GM12878 (cell line): Measurements from ENCODE around the gene AMMECR1. TPM values are rescaled to one million over a fixed set of nuclear protein-coding genes. Genes with fewer than 3 reads are reported as not detected.

Source experiments
- ASH2L ChIP-seq: fragments of 300-600, 200-600 bp; sonication (generic); IDR thresholded peaks from 2 replicates; pipeline ENCODE4 v1.6.1; 2017; ENCODE audit warnings: low read depth, mild to moderate bottlenecking, borderline replicate concordance
- CBFB ChIP-seq: IDR thresholded peaks from 2 replicates; pipeline ENCODE4 v1.6.1; 2016; ENCODE audit warnings: antibody characterized with exemption, low read depth
- CBX3 ChIP-seq: fragments of 200-600 bp; sonication (generic); IDR thresholded peaks from 2 replicates; pipeline ENCODE4 v1.6.1; 2016; ENCODE audit warnings: low read depth, borderline replicate concordance
- CHD1 ChIP-seq: IDR thresholded peaks from 2 replicates; pipeline ENCODE4 v1.6.1; 2012; ENCODE audit warnings: low read depth, low read length, improper control_type of control experiment
- CHD2 ChIP-seq: IDR thresholded peaks from 2 replicates; pipeline ENCODE4 v1.6.1; 2011; ENCODE audit warnings: low read depth, low read length, improper control_type of control experiment, borderline replicate concordance
- E2F8 ChIP-seq: fragments of 450-650 bp; IDR thresholded peaks from 2 replicates; pipeline ENCODE4 v1.6.1; 2018; ENCODE audit warnings: mild to moderate bottlenecking, low read depth, moderate library complexity; ENCODE audit not compliant: partially characterized antibody
- FOXK2 ChIP-seq: fragments of 450-650 bp; IDR thresholded peaks from 2 replicates; pipeline ENCODE4 v1.6.1; 2017; ENCODE audit warnings: mild to moderate bottlenecking, moderate library complexity
- IKZF2 ChIP-seq, 2 experiments: fragments of 450-650 bp; IDR thresholded peaks; 2 replicates each; pipeline ENCODE4 v1.6.1; 2017; ENCODE audit warnings: mild to moderate bottlenecking in 2 of 2, moderate library complexity in 2 of 2
- NFIC ChIP-seq: IDR thresholded peaks from 2 replicates; pipeline ENCODE4 v1.6.1; 2012; ENCODE audit warnings: low read depth, mild to moderate bottlenecking, inconsistent platforms, low read length, moderate library complexity
- NFXL1 ChIP-seq: fragments of 450-650 bp; IDR thresholded peaks from 2 replicates; pipeline ENCODE4 v1.6.1; 2017; ENCODE audit warnings: antibody characterized with exemption, mild to moderate bottlenecking, borderline replicate concordance
- POLR2A ChIP-seq: IDR thresholded peaks from 2 replicates; pipeline ENCODE4 v1.6.1; 2011; ENCODE audit warnings: low read depth, mild to moderate bottlenecking, low read length
- RELB ChIP-seq: fragments of 450-650 bp; IDR thresholded peaks from 2 replicates; pipeline ENCODE4 v1.6.1; 2017; ENCODE audit warnings: low read depth, mild to moderate bottlenecking, moderate library complexity
- RUNX3 ChIP-seq: IDR thresholded peaks from 2 replicates; pipeline ENCODE4 v1.6.1; 2012; ENCODE audit warnings: low read length, inconsistent platforms
- SIX5 ChIP-seq: IDR thresholded peaks from 2 replicates; pipeline ENCODE4 v1.6.1; 2011; ENCODE audit warnings: mild to moderate bottlenecking, low read depth, low read length, moderate library complexity; ENCODE audit not compliant: severe bottlenecking
- SMAD5 ChIP-seq: IDR thresholded peaks from 2 replicates; pipeline ENCODE4 v1.6.1; 2016; ENCODE audit warnings: antibody characterized with exemption, low read depth
- SMARCA5 ChIP-seq: fragments of 450-650 bp; IDR thresholded peaks from 2 replicates; pipeline ENCODE4 v1.6.1; 2017; ENCODE audit warnings: mild to moderate bottlenecking
- TCF12 ChIP-seq: IDR thresholded peaks from 2 replicates; pipeline ENCODE4 v1.6.1; 2011; ENCODE audit warnings: low read depth, mild to moderate bottlenecking, low read length
- TCF3 ChIP-seq: IDR thresholded peaks from 2 replicates; pipeline ENCODE4 v1.6.1; 2012; ENCODE audit warnings: low read depth, mild to moderate bottlenecking, low read length, borderline replicate concordance; ENCODE audit not compliant: insufficient read depth
- WRNIP1 ChIP-seq: IDR thresholded peaks from 2 replicates; pipeline ENCODE4 v1.6.1; 2011; ENCODE audit warnings: low read depth, low read length, improper control_type of control experiment, borderline replicate concordance
- YY1 ChIP-seq: IDR thresholded peaks from 2 replicates; pipeline ENCODE4 v1.6.1; 2011; ENCODE audit warnings: low read depth, mild to moderate bottlenecking, low read length
- ZNF217 ChIP-seq: fragments of 450-650 bp; IDR thresholded peaks from 2 replicates; pipeline ENCODE4 v1.6.1; 2017; ENCODE audit warnings: antibody characterized with exemption, mild to moderate bottlenecking
- ZNF592 ChIP-seq: fragments of 450-650 bp; IDR thresholded peaks from 2 replicates; pipeline ENCODE4 v1.6.1; 2017; ENCODE audit warnings: mild to moderate bottlenecking, moderate library complexity
- ZSCAN29 ChIP-seq: fragments of 450-650 bp; IDR thresholded peaks from 2 replicates; pipeline ENCODE4 v1.6.1; 2017; ENCODE audit warnings: mild to moderate bottlenecking, moderate library complexity
- polyA plus RNA-seq, 11 experiments: library from polyadenylated mRNA; depleted of rRNA in 4 of 11; unstranded in 6 of 11; stranded (reverse) in 5 of 11; fragments of >200 nt; fragmentation: Nextera tagmentation in 4 of 11; fragmentation: Illumina TruSeq in 1 of 11; extraction: Ambion mirVana in 4 of 11; extraction: Trizol in 1 of 11; gene quantifications; 1 replicate in 1 of 11; 2 replicates in 10 of 11; pipeline versions ENCODE4 v1.2.1 to v1.2.3, GENCODE V29; 2011 to 2016; ENCODE audit warnings: inconsistent platforms in 2 of 11, missing spikeins in 2 of 11, low read depth in 1 of 11
- total RNA-seq, 4 experiments: library from RNA; depleted of rRNA in 3 of 4; stranded (reverse); fragments of >200 nt in 3 of 4; fragmentation: Illumina TruSeq in 1 of 4; extraction: Trizol in 1 of 4; gene quantifications; 2 replicates each; pipeline versions ENCODE4 v1.2.1 to v1.2.3, GENCODE V29; 2013 to 2021

AMMECR1 gene
- total and polyA plus RNA-seq, 10 of the 15 experiments (the other 5 are each of a cell fraction or from before 2014, with no cell fraction given), result 4.9 to 25.6 (median 10.7) TPM

- TF ChIP-seq SMAD5 (0 out of 2 replicates have a peak, but pooled peaks have one; percentile 50), TCF3 (no peak), YY1 (peak; percentile 96), RUNX3 (no peak), NFXL1 (no peak), IKZF2 (IDR thresholded peaks at IDR 0.05) (peak; percentile 37 to 44; a peak in 2 of 4 replicates), POLR2A (peak; percentile 91), ZNF217 (no peak), ZSCAN29 (no peak), SMARCA5 (0 out of 2 replicates have a peak, but pooled peaks have one; percentile 53), ZNF592 (no peak), WRNIP1 (no peak), CHD2 (no peak), TCF12 (no peak), CBFB (no peak), CBX3 (no peak), SIX5 (no peak), CHD1 (0 out of 2 replicates have a peak, but pooled peaks have one; percentile 48), E2F8 (no peak), FOXK2 (no peak), RELB (0 out of 2 replicates have a peak, but pooled peaks have one; percentile 49), NFIC (no peak), ASH2L (no peak)
Observed at GRCh38 chrX:110317820-110318663, at the start of gene AMMECR1 (continued).
